ENCODE data around the gene SPECC1L.
A peak's percentile ranks its signal among the peaks of the same experiment; 100 is the strongest.

The SPECC1L gene

DNA sequence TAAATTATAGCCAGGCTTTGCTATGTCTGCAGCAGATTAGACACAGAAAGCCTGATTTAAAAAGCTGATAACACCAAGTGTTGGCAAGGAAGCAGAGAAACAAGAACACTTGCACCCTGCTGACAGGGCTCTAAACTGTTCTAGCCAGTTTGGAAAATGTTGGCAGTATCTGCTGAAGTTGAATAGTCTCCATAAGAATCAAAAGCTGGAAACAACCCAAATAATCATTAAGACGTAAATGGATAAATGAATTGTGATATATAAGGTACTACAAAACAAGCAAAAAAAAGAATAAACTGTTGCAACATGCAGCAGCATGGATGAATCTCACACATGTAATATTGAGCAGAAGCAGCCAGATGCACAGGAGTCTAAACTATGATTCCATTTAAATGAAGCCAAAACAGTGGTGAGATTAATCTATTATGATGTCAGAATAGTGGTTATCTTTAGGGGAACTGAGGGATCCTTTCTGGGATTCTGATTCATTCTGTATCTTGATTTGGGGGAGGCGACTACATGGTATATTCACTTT is 116.4 kb downstream of the SPECC1L start:
- TF ChIP-seq, protein P1, sequence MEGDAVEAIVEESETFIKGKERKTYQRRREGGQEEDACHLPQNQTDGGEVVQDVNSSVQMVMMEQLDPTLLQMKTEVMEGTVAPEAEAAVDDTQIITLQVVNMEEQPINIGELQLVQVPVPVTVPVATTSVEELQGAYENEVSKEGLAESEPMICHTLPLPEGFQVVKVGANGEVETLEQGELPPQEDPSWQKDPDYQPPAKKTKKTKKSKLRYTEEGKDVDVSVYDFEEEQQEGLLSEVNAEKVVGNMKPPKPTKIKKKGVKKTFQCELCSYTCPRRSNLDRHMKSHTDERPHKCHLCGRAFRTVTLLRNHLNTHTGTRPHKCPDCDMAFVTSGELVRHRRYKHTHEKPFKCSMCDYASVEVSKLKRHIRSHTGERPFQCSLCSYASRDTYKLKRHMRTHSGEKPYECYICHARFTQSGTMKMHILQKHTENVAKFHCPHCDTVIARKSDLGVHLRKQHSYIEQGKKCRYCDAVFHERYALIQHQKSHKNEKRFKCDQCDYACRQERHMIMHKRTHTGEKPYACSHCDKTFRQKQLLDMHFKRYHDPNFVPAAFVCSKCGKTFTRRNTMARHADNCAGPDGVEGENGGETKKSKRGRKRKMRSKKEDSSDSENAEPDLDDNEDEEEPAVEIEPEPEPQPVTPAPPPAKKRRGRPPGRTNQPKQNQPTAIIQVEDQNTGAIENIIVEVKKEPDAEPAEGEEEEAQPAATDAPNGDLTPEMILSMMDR (conservative IDR thresholded peaks at IDR 0.05; ENCODE audit: control insufficient read depth, insufficient read depth, low read depth, low read length) = no peak
- no peak for DNase-seq (ENCODE audit: low read depth)
- H3K4me3 ChIP-seq (ENCODE audit: control insufficient read depth, low read depth, low read length) = no peak overlapping the region

DNA sequence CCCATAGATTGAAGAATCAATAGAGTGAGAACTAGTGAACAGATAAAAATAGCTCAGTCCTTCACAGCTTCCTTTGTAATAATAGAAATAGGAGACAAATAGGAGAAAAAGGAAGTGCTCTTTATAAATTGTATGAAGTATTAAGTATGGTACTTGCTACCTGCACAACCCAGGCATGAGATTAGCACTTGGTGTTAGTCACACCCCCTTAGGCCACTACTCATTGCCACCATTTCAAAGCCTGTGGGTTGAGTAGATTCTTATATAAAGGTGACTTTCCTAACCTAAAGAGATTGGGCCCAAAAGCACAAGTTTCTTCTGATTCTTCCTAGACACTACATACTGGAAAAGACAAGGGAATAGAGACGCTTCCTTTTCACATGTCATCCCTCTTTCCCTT is 119.0 kb downstream of the SPECC1L start:
- no peak overlapping the region for H3K4me3 ChIP-seq (ENCODE audit: control insufficient read depth, low read depth, low read length)
- no peak for DNase-seq (ENCODE audit: low read depth)
- TF ChIP-seq, protein P1 (conservative IDR thresholded peaks at IDR 0.05; ENCODE audit: control insufficient read depth, insufficient read depth, low read depth, low read length) = no peak

DNA sequence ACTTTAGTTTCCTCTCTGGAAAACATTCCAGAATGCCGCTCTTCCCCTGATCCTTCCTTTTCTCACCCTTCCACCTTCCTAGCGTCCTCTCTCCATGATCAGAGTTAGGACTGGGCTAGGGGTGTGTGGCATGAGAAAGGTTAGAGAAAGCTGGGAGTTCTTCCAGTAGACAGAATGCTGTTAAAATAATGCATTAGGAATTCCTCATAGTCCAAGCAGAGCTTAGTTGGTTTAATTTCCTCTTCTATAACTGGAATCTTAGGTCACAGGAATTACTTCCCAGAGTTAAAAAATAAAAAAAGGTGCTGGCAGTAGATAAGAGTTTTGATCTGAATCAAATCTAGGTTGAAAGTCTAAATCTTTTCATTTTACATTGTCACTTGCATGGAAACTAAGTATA is 119.5 kb downstream of the SPECC1L start:
- DNase-seq (ENCODE audit: low read depth) = no peak
- TF ChIP-seq, protein P1 (conservative IDR thresholded peaks at IDR 0.05; ENCODE audit: control insufficient read depth, insufficient read depth, low read depth, low read length) = no peak
- no peak overlapping the region for H3K4me3 ChIP-seq (ENCODE audit: control insufficient read depth, low read depth, low read length)

DNA sequence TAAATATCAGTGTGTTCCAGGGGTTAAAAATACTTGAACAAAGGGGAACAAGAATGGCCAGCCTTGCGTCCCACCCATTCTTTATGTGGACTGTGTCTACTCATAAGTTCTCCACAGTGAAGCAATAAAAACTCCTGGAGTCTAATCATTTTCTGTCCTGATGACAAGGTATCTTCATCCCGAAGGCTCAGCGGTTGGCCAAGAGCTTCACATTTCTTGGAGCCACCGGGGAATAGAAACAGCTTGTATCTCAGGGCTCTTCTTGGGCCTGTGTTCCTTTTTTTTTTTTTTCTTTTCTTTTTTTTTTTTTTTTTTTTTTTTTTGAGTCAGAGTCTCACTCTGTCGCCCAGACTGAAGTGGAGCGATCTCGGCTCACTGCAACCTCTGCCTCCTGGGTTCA is 119.9 kb downstream of the SPECC1L start:
- TF ChIP-seq, protein P1 (conservative IDR thresholded peaks at IDR 0.05; ENCODE audit: control insufficient read depth, insufficient read depth, low read depth, low read length) = no peak
- DNase-seq (ENCODE audit: low read depth) = peak; percentile 86
- no peak overlapping the region for H3K4me3 ChIP-seq (ENCODE audit: control insufficient read depth, low read depth, low read length)

DNA sequence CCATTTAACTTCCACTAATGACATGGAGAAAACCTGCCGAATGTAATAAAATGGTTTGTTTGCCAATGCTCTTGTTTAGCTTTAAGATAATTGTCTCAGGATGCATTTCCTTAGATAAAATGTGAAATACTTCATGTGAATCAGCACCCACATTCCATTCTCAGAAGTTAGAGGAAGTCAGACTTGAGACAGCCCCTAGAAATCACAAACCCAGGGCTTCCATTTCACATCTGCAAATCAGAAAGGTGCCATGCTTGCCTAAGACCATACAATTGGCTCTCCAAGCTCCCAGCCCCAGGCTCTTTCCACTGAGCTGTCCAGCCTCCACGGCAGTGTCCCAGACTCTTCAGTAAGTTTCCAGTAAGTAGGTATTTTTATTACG is 121.2 kb downstream of the SPECC1L start:
- peak; percentile 53 for DNase-seq (ENCODE audit: low read depth)
- TF ChIP-seq, protein P1 (conservative IDR thresholded peaks at IDR 0.05; ENCODE audit: control insufficient read depth, insufficient read depth, low read depth, low read length) = no peak
- no peak overlapping the region for H3K4me3 ChIP-seq (ENCODE audit: control insufficient read depth, low read depth, low read length)

DNA sequence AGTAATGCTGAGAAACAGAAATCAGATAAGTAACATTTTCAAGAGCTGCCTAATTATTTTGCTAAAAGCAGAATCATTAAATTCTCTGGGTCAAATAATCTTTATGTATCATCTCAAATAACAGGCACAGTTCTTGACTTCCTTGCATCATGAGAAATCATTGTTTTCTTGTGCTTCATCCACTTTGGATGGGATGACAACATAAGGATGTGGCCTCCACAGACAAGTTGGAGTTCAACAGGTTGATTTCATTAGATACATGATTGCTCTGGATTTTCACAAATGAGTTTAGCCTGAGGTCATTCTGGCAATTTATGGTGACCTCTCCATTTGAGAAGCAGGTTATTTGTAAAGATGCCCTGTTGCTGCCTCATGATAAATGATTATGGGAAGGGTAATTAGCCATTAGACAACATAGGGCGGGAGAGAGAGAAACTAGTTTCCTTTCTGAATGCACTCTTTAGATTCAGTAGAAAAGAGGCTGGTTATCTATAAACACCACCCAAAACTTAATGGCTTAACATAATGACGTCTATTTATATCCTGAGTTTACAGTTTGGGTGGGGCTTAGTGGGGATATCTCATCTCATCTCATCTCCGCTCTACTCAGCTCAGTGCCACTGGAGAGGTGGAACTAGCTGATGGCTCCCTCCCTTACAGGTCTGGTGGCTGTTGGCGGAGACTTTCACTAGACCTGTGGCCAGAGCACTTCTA is 121.7 kb downstream of the SPECC1L start:
- TF ChIP-seq, protein P1 (conservative IDR thresholded peaks at IDR 0.05; ENCODE audit: control insufficient read depth, insufficient read depth, low read depth, low read length) = no peak
- no peak overlapping the region for H3K4me3 ChIP-seq (ENCODE audit: control insufficient read depth, low read depth, low read length)
- DNase-seq (ENCODE audit: low read depth) = no peak

Measured in fibroblast of mammary gland (primary cell).